Measurements from ENCODE around the gene TIGD7. TPM values are rescaled to one million over a fixed set of nuclear protein-coding genes. Genes with fewer than 3 reads are reported as not detected.
A peak's percentile ranks its signal among the peaks of the same experiment; 100 is the strongest.

TIGD7 gene
- total RNA-seq (2021; fragmentation: NEBNext Ultra II Directional; extraction: Animal tissue kit (Norgen Biotek cat#: 25700)) (7.0 and 8.9 TPM in 2 replicates), polyA plus RNA-seq (2011; rRNA removed) (2.8 and 3.0 TPM in 2 replicates), polyA minus RNA-seq (2011; rRNA and poly(A)+ RNA removed) (4.6 and 6.8 TPM in 2 replicates)
- 3.5 TPM for polyA plus RNA-seq (2011; cell fraction: cytosol; rRNA removed)
- polyA plus RNA-seq (2011; cell fraction: nucleus; rRNA removed): 2.1 TPM
- polyA plus RNA-seq (2012, experiment 1 of 2): 2.2 to 4.7 TPM (median 3.4 TPM) in 4 replicates
- polyA plus RNA-seq (2012, experiment 2 of 2): 0.55 TPM
- polyA plus RNA-seq (2013, experiment 1 of 2): 7.0 TPM
- 6.6 TPM for polyA plus RNA-seq (2013, experiment 2 of 2)
- polyA minus RNA-seq (2011; cell fraction: cytosol; rRNA and poly(A)+ RNA removed): 4.6 TPM
- polyA minus RNA-seq (2011; cell fraction: nucleus; rRNA and poly(A)+ RNA removed): 6.8 TPM
- long read RNA-seq, experiment 1, partial matches to known transcripts: 0 of 3 reads
- long read RNA-seq, experiment 1, other reads (novel, unspliced or antisense): 3 of 3 reads
- long read RNA-seq, experiment 2, partial matches to known transcripts: 0 of 12 reads
- long read RNA-seq, experiment 2, other reads (novel, unspliced or antisense): 9 of 12 reads

DNA sequence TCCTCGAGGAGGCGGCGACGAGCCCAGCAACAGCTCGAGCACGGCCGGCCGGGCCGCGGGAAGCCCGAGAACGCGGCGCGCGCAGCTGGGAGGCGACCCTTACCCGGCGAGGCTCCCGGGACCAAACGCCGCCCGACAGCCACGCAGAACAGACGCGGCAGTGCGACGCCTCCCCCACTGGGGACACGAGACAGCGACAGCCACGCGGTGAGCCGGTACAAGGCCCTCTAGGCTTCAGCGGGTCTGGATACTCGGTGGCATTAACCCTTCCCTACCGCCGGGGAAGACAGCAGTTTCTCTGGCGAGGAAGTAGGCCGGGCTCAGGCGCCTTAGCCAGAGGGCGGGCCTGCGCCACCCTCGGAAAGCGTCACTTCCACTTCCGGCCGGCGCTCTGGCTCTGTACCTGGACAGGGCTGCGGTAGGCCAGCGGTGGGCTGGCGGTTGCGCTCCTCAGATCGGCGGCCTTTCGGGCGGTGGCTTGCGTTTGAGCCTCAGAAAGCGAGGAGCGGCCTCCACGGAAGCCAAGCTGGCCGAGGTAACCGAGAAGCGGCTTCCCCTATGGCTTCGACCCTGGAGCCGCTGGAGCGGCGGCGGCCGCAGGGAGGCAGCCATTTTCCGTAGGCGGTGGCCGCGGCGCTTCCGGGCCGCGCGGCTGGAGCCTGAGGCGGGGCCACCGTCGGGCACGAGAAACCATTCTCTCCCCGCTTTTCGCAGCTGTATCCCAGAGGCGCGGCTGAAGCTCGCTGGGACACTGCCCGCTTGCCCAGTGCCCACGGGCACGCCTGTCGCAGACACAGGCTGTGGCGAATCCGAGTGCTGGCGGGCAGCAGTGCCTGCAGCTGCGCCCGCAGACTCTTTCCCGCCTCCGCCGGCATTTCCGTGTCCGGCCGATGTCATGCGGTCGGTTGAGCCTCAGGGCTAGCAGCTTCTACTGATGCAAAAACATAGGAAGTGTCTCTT, at the start of gene TIGD7, which contains the start of gene ZNF75A:
TIGD7 (minus strand) TSS at position 322 of the 960 bp plus-strand sequence. CDS start 4,816 bp downstream, outside the sequence.
ZNF75A (plus strand) TSS at position 389 of the 960 bp plus-strand sequence. CDS start 2,932 bp downstream, outside the sequence.
- POLR2A ChIA-PET (ENCODE audit: partially characterized antibody): interaction anchor here (0.8 to 4.3 kb wide), 14 partner anchors 9 to 200 kb away, joined by 3 to 64 read pairs (median 5); partner anchors contain the start of genes NAA60, ZNF200, ZNF263 and ZNF597
- peak within 1 kb of the TSS; percentile 83 for H3K27ac ChIP-seq (ENCODE audit: low read depth, low read length)
- TF ChIP-seq RAD21 (IDR thresholded peaks at IDR 0.05 in 1 of 2, conservative IDR thresholded peaks at IDR 0.05 in 1 of 2; ENCODE audit: low read depth in 2 of 2, low read length in 2 of 2) (no peak), YY1 (IDR thresholded peaks at IDR 0.05; ENCODE audit: low read depth, low read length) (peak; percentile 96), SIN3A (conservative IDR thresholded peaks at IDR 0.05 in 1 of 2, IDR thresholded peaks at IDR 0.05 in 1 of 2; ENCODE audit: low read depth in 1 of 2, low read length in 2 of 2) (peak in 1 of 2 experiments; percentile 82; a peak in 1 of 4 replicates), SUZ12 (IDR thresholded peaks at IDR 0.05; ENCODE audit: low read length) (0 out of 2 replicates have a peak, but pooled peaks have one; percentile 46), TBP (IDR thresholded peaks at IDR 0.05; ENCODE audit: low read depth, low read length) (peak; percentile 85), MAX (IDR thresholded peaks at IDR 0.05) (peak; percentile 99)

More for the DNA sequence above, at the start of gene TIGD7, which contains the start of gene ZNF75A:
- no peaks in the 10 kb centered on the region; a peak in 2 of 7 replicates for H3K27me3 ChIP-seq (replicated peaks in 1 of 4; ENCODE audit: control insufficient read depth in 3 of 4, extremely low read depth in 1 of 4, insufficient read depth in 3 of 4, low read length in 3 of 4)
- FAIRE-seq (no peak), DNase-seq (ENCODE audit: low read depth in 1 of 2, low spot score in 2 of 2) (peak; percentile 66 to 89)
- peak within 1 kb of the TSS; percentile 79 for H2BK120ac ChIP-seq (replicated peaks; ENCODE audit: low read depth, low read length)
- H3K56ac ChIP-seq (replicated peaks; ENCODE audit: insufficient read length, low read depth, low read length): peak within 1 kb of the TSS; percentile 88
- H3K79me1 ChIP-seq (ENCODE audit: low read depth, low read length): no peaks in the 10 kb centered on the region; the same call in 1 of the 2 replicates
- no peak within 1 kb of the TSS for H3K23ac ChIP-seq (ENCODE audit: insufficient read length)
- no peak within 1 kb of the TSS for H3K14ac ChIP-seq (ENCODE audit: insufficient read length)
- H3K9me3 ChIP-seq (ENCODE audit: insufficient read depth in 2 of 2, low read depth in 1 of 2, low read length in 1 of 2): peaks cover 45 to 59% of the 10 kb centered on the region in 2 experiments
- no peak within 1 kb of the TSS for H3K4ac ChIP-seq (replicated peaks; ENCODE audit: insufficient read length, low read depth, low read length)
- CTCF ChIA-PET (ENCODE audit: partially characterized antibody): interaction anchor here (0.8 to 1.4 kb wide), 2 partner anchors 21 to 97 kb away, joined by 3 read pairs; no protein-coding TSS in a partner anchor
- peak within 1 kb of the TSS; percentile 64 to 83 (median 72) for H3K4me3 ChIP-seq (ENCODE audit: extremely low read depth in 1 of 4, insufficient read depth in 2 of 4, low read depth in 3 of 4, low read length in 4 of 4)
- H4K5ac ChIP-seq (ENCODE audit: insufficient read length, low read depth, low read length): peak within 1 kb of the TSS; percentile 99
- peak within 1 kb of the TSS; percentile 62 to 69 for H3K4me2 ChIP-seq (ENCODE audit: insufficient read depth in 1 of 2, low read depth in 2 of 2, low read length in 2 of 2)
- H3K79me2 ChIP-seq (ENCODE audit: control insufficient read depth in 1 of 2, insufficient read depth in 2 of 2, low read length in 2 of 2): no peaks in the 10 kb centered on the region
- H3K9ac ChIP-seq (replicated peaks in 1 of 4; ENCODE audit: extremely low read depth in 1 of 4, low read depth in 3 of 4, low read length in 3 of 4): peak within 1 kb of the TSS in 3 of 4 experiments; percentile 75 to 80 (median 75); a peak in 6 of 7 replicates
- no peak within 1 kb of the TSS for H2BK15ac ChIP-seq (ENCODE audit: low read length)
- no peak within 1 kb of the TSS for H2AK5ac ChIP-seq (ENCODE audit: low read depth, low read length)
- H2BK12ac ChIP-seq (ENCODE audit: low read depth, low read length): no peak within 1 kb of the TSS
- peaks cover 10% of the 10 kb centered on the region; the same call in 1 of the 2 replicates for H3K23me2 ChIP-seq (ENCODE audit: low read depth, low read length)
- H4K8ac ChIP-seq (ENCODE audit: extremely low read depth, insufficient read depth, low read length): peak within 1 kb of the TSS; percentile 99
- H4K20me1 ChIP-seq (replicated peaks in 1 of 2; ENCODE audit: control insufficient read depth in 1 of 2, insufficient read depth in 2 of 2, low read length in 2 of 2): no peaks in the 10 kb centered on the region
- peaks cover 2 to 5% (median 3%) of the 10 kb centered on the region in 4 experiments; a peak in 5 of 7 replicates for H3K4me1 ChIP-seq (replicated peaks in 1 of 4; ENCODE audit: control insufficient read depth in 3 of 4, insufficient read depth in 4 of 4, low read length in 3 of 4)
- H2BK5ac ChIP-seq (ENCODE audit: low read depth, low read length): peak within 1 kb of the TSS; percentile 94; the same call in 1 of the 2 replicates
- H3K18ac ChIP-seq (ENCODE audit: extremely low read depth, low read length): peak within 1 kb of the TSS; percentile 98
- peaks cover 8 to 42% (median 27%) of the 10 kb centered on the region in 4 experiments; a peak in 7 of 8 replicates for H3K36me3 ChIP-seq (ENCODE audit: control insufficient read depth in 2 of 4, insufficient read depth in 4 of 4, low read length in 3 of 4)
- 6% methylated on average over 103 of the region's 103 CpGs; no CpG with 5 or more reads in 1 of the 2 experiments for WGBS, 2 experiments (ENCODE audit: extremely low coverage in 1 of 2, insufficient coverage in 1 of 2, insufficient read length in 1 of 2, insufficient replicate concordance in 2 of 2, low coverage in 1 of 2, low lambda C conversion rate in 2 of 2, missing lambda C conversion rate in 1 of 2)
- H4K91ac ChIP-seq (replicated peaks; ENCODE audit: insufficient read length, low read length): peak within 1 kb of the TSS; percentile 92
- H2BK20ac ChIP-seq (ENCODE audit: low read length): no peak within 1 kb of the TSS
- peak within 1 kb of the TSS; percentile 57; the same call in 1 of the 2 replicates for H2AFZ ChIP-seq (ENCODE audit: low read length)
